Measurements from ENCODE around the gene ZNF550.
A peak's percentile ranks its signal among the peaks of the same experiment; 100 is the strongest.

Gene ZNF550

GRCh38 chr19:57559404-57560025 lies at the start of gene ZNF550:
Gene ZNF550, minus strand, starts transcription at chr19:57559863. Its CDS starts 181 bp downstream, at chr19:57559682.
- peak; percentile 64 to 78 for DNase-seq (ENCODE audit: low read depth in 2 of 2)

DNA sequence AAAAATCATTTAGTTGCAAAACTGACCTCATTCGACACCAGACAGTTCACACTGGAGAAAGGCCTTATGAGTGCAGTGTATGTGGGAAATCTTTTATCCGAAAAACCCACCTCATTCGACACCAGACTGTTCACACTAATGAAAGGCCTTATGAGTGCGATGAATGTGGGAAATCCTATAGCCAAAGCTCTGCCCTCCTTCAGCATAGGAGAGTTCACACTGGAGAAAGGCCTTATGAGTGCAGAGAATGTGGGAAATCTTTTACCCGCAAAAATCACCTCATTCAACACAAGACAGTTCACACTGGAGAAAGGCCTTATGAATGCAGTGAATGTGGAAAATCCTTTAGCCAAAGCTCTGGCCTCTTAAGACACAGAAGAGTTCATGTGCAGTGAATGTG lies 47.3 kb upstream of the ZNF550 start:
- DNase-seq (ENCODE audit: low read depth in 2 of 2), result no peak

GRCh38 chr19:57599761-57600383 lies 40.2 kb upstream of the ZNF550 start, which contains the start of gene ZNF530:
Gene ZNF530, plus strand, starts transcription at chr19:57599885. Its CDS starts 4,461 bp downstream, at chr19:57604346.
- DNase-seq (ENCODE audit: low read depth in 2 of 2), result peak; percentile 59 to 75

DNA sequence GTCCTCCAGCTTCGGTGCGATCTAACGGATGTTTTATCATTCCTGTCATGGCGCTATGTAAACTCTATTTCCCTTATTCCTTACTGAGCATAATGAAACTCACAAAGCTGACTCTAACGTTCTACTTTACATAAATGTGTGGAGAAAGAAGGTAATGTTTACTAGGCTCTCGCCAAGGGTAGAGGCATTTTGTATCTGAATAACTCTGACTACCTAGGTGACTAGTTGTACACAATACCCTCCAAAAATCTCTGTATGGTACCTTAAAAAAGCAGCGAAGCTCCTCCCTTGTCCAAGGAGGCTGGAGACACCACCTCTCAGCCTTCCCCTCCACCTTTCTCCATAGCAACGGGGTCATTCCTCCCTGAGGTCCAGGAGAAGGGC lies 39.7 kb upstream of the ZNF550 start:
- DNase-seq (ENCODE audit: low read depth in 2 of 2), result no peak

- no peak for DNase-seq (ENCODE audit: low read depth in 2 of 2)
Observed at GRCh38 chr19:57587529-57587928, 27.9 kb upstream of the ZNF550 start.

DNA sequence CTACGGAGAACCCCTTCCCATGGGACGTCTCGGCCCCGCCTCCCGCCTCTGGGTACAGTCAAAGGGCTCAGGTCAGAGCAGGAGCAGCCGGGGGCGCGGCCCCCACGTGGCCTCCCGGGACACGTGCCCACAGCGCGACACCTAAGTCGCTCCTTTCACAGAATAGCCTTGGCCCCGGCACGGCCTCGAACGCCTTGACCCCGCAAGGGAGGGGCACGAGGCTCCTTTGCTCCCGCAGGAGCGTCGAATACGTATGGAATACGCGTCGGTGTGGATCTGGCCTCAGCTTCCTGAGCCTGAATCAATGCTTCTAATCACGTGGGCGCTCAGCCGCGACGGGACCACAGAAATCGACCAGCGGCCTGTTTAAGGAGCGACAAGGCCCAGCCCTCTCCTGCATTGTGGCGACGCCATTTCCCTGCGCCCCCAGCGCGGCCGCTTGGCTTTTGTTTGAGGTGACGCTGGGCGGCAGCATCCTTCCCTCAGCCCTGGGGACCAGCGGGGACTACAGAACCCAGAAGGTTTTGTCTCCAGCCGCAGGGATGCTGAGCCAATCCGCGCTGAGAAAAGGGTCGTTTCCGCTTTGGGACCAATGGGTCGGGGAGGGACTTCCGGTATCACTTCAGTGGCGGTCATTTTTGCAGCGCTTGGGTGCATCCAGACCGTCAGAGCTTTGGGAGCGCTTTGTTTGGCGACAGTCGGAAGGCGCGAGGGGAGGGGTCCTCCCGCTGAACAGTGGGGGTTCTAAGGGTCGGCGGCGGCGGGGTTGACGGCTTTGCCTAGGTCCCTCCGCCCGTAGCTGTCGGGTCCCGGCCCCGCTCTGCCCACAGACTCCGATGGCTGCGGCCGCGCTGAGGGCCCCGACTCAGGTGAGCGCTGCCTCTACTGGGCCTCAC lies 24.1 kb upstream of the ZNF550 start, which contains the start of gene ZIK1:
Gene ZIK1, plus strand, starts transcription at position 625 of the 896 bp plus-strand sequence. Its CDS starts 212 bp downstream, at position 837.
- peak; percentile 58 to 67 for DNase-seq (ENCODE audit: low read depth in 2 of 2)

- DNase-seq (ENCODE audit: low read depth in 2 of 2), result no peak
Observed at GRCh38 chr19:57583104-57583520, 23.4 kb upstream of the ZNF550 start.

- peak; percentile 78 to 89 for DNase-seq (ENCODE audit: low read depth in 2 of 2)
Observed at GRCh38 chr19:57578487-57579205, 19.0 kb upstream of the ZNF550 start, which contains the start of gene ZNF416. Gene ZNF416, minus strand, starts transcription at chr19:57578911. Its CDS starts 207 bp downstream, at chr19:57578704.

DNA sequence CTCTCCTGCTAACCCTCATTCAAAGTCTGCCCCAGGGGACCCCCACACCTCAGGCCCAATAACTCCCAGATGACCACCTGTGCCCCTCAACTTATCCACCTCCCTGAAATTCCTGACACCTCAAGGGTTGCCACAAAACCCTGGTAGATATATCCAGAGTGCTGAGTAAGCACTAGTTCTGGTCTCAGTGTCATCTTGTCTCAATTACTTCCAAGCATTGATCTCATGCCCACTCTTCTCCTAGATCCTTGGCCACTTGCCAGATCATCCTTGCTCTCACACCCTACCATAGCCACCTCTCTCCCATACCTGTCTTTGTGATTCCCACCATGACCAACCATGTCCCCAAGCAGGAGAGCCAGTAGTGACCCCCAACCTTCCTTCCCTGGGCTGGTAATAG lies 17.0 kb upstream of the ZNF550 start:
- DNase-seq (ENCODE audit: low read depth in 2 of 2), result no peak

- no peak for DNase-seq (ENCODE audit: low read depth in 2 of 2)
Observed at GRCh38 chr19:57572415-57572947, 12.8 kb upstream of the ZNF550 start.

GRCh38 chr19:57570707-57571106 lies 11.0 kb upstream of the ZNF550 start:
- no peak for DNase-seq (ENCODE audit: low read depth in 2 of 2)

GRCh38 chr19:57566396-57567265 lies 7.0 kb upstream of the ZNF550 start:
- DNase-seq (ENCODE audit: low read depth in 2 of 2), result no peak

- DNase-seq (ENCODE audit: low read depth in 2 of 2), result no peak
Observed at GRCh38 chr19:57563547-57563946, 3.9 kb upstream of the ZNF550 start.

- DNase-seq (ENCODE audit: low read depth in 2 of 2), result no peak
Observed at GRCh38 chr19:57560049-57560491, 407 bp upstream of the ZNF550 start.

GRCh38 chr19:57559008-57559403 lies 657 bp downstream of the ZNF550 start:
- DNase-seq (ENCODE audit: low read depth in 2 of 2), result no peak

- DNase-seq (ENCODE audit: low read depth in 2 of 2), result no peak
Observed at GRCh38 chr19:57558525-57558924, 1.1 kb downstream of the ZNF550 start.

GRCh38 chr19:57557659-57558058 lies 2.0 kb downstream of the ZNF550 start:
- no peak for DNase-seq (ENCODE audit: low read depth in 2 of 2)

DNA sequence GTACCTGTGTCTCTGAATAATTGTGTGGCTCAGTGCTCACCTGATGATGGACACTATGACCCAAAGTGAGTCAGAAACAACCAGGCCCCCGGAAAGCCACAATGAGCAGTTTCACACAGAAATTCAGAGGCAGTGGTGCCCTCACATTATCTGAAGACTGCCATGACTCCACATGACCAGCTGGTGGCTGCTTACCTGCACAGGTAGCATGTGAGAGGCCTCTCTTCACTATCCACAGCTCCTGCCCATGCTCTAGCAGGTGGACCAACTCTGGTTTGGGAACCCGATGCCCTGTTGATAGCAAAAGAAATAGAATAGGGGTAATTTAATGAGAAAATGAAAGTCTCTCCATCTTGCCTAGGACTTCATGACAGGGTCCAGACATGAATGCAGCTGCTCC lies 7.2 kb downstream of the ZNF550 start:
- DNase-seq (ENCODE audit: low read depth in 2 of 2), result no peak

GRCh38 chr19:57546513-57546912 lies 13.2 kb downstream of the ZNF550 start:
- no peak for DNase-seq (ENCODE audit: low read depth in 2 of 2)

GRCh38 chr19:57537953-57538547 lies 21.6 kb downstream of the ZNF550 start:
- no peak for DNase-seq (ENCODE audit: low read depth in 2 of 2)

Measured in stimulated activated CD4-positive, alpha-beta T cell treated with anti-CD3 and anti-CD28 coated beads, Interleukin-1b, Interleukin-23, amount 100 ng/mL, for 1 hour (primary cell).